Immature natural killer cell (primary cell): ENCODE results near the gene TRIP13. TPM values are rescaled to one million over a fixed set of nuclear protein-coding genes. Genes with fewer than 3 reads are reported as not detected.
"Not testable (repeated sequence)": the region's sequence is repeated elsewhere in the genome, so short reads cannot be mapped to it uniquely, and the experiment has no call there.

Experiments
- DNase-seq, 3 donors: peaks; one replicate each; pipeline ENCODE4 v3.0.0; 2022; ENCODE audit warnings: mixed read lengths in 1 of 3
- H3K27ac Mint-ChIP-seq, 6 donors: one replicate each; pipeline ENCODE4 v1.8.0; 2020; ENCODE audit warnings: mixed read lengths in 6 of 6, mild to moderate bottlenecking in 5 of 6, inconsistent platforms in 4 of 6, moderate library complexity in 3 of 6
- H3K27me3 Mint-ChIP-seq, 3 donors: one replicate each; pipeline ENCODE4 v1.8.0; 2020 to 2021; ENCODE audit warnings: low read depth in 3 of 3, mild to moderate bottlenecking in 3 of 3, mixed read lengths in 3 of 3, moderate library complexity in 3 of 3, inconsistent platforms in 1 of 3
- H3K36me3 Mint-ChIP-seq, 3 donors: one replicate each; pipeline ENCODE4 v1.8.0; 2020; ENCODE audit warnings: mixed read lengths in 3 of 3, inconsistent platforms in 2 of 3, mild to moderate bottlenecking in 2 of 3
- H3K4me1 Mint-ChIP-seq, 2 donors: one replicate each; pipeline ENCODE4 v1.8.0; 2020; ENCODE audit warnings: inconsistent platforms in 2 of 2, mild to moderate bottlenecking in 2 of 2, mixed read lengths in 2 of 2, moderate library complexity in 1 of 2
- H3K4me3 Mint-ChIP-seq, 5 donors: one replicate each; pipeline ENCODE4 v1.8.0; 2020; ENCODE audit warnings: mild to moderate bottlenecking in 5 of 5, mixed read lengths in 5 of 5, inconsistent platforms in 3 of 5, moderate library complexity in 3 of 5
- H3K9me3 Mint-ChIP-seq, 6 donors: one replicate each; pipeline ENCODE4 v1.8.0; 2020; ENCODE audit warnings: mild to moderate bottlenecking in 6 of 6, mixed read lengths in 6 of 6, inconsistent platforms in 4 of 6, moderate library complexity in 3 of 6
- polyA plus RNA-seq, 3 donors: library from polyadenylated mRNA; unstranded; fragments of 300-500 nt; fragmentation: Illumina TruSeq; gene quantifications; one replicate each; pipeline ENCODE4 v1.2.3, GENCODE V29; 2021

TRIP13 gene
- polyA plus RNA-seq, 3 donors from 2014 or later: 0.41 to 2.1 (median 0.72) TPM

DNA sequence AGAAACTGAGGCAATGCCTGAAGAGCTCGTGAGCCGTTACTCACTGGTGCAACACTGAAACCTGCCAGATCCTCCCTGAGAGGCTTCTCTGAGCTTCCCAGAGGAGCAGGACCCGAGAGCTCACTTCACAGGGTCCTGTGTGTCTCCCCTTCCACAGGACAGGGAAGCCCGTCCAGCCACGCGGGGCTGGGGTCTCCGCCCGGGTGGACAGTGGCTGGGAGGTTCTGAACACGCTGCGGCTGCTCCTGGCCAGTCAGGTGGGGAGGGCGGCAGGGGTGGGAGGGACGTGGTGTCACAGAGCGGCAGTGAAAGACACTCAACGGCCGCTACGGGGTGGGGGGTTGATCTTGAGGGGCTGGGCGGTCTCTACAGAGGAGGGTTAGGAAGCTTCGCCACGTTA lies 41.6 kb upstream of the TRIP13 start:
- no peak for DNase-seq
- H3K4me3 Mint-ChIP-seq: no peak overlapping the region
- peaks cover 0 to 1% (median 0%) of the 10 kb centered on the region in 6 donors for H3K9me3 Mint-ChIP-seq
- H3K27me3 Mint-ChIP-seq: peaks cover 5 to 8% (median 6%) of the 10 kb centered on the region in 3 donors
- no peaks in the 10 kb centered on the region for H3K4me1 Mint-ChIP-seq
- H3K27ac Mint-ChIP-seq: no peak overlapping the region
- no peaks in the 10 kb centered on the region for H3K36me3 Mint-ChIP-seq

DNA sequence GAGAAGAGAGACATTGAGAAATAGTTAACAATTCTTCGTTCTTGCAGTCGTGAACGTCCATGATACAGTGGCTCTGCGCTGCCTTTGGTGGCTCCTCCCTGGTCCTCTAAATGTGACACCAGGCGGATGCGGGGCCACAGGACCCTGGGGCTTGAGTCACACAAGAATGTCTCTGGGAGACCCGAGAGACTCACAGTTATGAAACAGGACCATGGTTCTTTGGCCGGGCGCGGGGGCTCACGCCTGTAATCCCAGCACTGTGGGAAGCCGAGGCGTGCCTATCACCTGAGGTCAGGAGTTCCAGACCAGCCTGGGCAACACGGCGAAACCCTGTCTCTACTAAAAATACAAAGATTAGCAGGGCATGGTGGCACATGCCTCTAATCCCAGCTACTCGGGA lies 41.1 kb upstream of the TRIP13 start:
- H3K36me3 Mint-ChIP-seq: no peaks in the 10 kb centered on the region
- H3K9me3 Mint-ChIP-seq: peaks cover 0 to 1% (median 0%) of the 10 kb centered on the region in 6 donors
- no peak for DNase-seq

DNA sequence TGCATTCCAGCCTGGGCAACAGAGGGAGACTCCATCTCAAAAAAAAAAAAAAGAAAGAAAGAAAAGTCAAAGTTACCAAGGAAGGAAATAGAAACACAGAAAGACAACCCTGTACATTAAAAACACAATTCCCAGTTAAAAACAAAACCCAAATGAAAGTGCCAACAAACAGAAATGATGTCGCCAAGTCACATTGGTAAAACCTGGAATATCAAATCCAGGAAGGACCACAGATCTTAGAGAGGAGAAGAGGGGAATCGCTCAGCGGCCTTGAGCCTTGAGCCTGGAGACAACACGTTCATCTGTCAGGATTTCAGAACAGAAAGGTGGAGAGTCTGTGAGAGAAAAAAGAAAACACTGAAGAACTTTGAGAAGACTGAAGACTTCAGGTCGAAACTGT lies 40.7 kb upstream of the TRIP13 start:
- no peak for DNase-seq
- Mint-ChIP-seq H3K27ac (peak overlapping the region in 1 of 6 donors; percentile 65), H3K36me3 (no peaks in the 10 kb centered on the region), H3K4me3 (no peak overlapping the region), H3K4me1 (no peaks in the 10 kb centered on the region), H3K9me3 (peaks cover 0 to 1% (median 0%) of the 10 kb centered on the region in 6 donors), H3K27me3 (peaks cover 1 to 8% (median 6%) of the 10 kb centered on the region in 3 donors)

More for the DNA sequence above, 41.1 kb upstream of the TRIP13 start:
- Mint-ChIP-seq H3K4me3 (no peak overlapping the region), H3K27me3 (peaks cover 4 to 8% (median 6%) of the 10 kb centered on the region in 3 donors), H3K27ac (no peak overlapping the region), H3K4me1 (no peaks in the 10 kb centered on the region)

DNA sequence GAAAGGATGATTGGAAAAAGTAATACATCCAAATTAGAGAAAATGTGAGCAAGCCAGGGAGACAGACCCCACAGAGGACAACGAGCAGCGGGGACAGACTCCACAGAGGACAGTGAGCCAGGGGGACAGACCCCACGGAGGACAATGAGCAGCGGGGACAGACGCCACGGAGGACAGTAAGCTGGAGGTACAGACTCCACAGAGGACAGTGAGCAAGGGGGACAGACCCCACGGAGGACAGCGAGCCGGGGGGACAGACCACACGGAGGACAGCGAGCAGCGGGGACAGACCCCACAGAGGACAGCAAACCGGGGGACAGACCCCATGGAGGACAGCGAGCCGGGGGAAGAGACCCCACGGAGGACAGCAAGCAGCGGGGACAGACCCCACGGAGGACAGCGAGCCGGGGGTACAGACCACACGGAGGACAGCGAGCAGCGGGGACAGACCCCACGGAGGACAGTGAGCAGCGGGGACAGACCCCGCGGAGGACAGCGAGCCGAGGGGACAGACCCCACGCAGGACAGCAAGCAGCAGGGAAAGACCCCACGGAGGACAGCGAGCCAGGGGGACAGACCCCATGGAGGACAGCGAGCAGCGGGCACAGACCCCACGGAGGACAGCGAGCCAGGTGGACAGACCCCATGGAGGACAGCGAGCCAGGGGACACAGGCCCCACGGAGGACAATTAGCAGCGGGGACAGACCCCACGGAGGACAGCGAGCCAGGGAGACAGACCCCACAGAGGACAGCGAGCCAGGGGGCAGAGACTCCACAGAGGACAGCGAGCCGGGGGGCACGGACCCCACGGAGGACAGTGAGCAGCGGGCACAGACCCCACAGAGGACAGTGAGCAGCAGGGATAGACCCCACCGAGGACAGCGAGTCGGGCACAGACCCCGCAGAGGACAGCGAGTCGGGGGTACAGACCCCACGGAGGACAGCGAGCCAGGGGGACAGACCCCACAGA lies 40.0 kb upstream of the TRIP13 start:
- H3K9me3 Mint-ChIP-seq: peaks cover 0 to 1% (median 0%) of the 10 kb centered on the region in 6 donors
- H3K36me3 Mint-ChIP-seq: no peaks in the 10 kb centered on the region
- peaks cover 1 to 8% (median 6%) of the 10 kb centered on the region in 3 donors for H3K27me3 Mint-ChIP-seq
- H3K4me3 Mint-ChIP-seq: no peak overlapping the region
- peak overlapping the region in 1 of 6 donors; percentile 65 for H3K27ac Mint-ChIP-seq
- H3K4me1 Mint-ChIP-seq: no peaks in the 10 kb centered on the region
- no peak for DNase-seq

DNA sequence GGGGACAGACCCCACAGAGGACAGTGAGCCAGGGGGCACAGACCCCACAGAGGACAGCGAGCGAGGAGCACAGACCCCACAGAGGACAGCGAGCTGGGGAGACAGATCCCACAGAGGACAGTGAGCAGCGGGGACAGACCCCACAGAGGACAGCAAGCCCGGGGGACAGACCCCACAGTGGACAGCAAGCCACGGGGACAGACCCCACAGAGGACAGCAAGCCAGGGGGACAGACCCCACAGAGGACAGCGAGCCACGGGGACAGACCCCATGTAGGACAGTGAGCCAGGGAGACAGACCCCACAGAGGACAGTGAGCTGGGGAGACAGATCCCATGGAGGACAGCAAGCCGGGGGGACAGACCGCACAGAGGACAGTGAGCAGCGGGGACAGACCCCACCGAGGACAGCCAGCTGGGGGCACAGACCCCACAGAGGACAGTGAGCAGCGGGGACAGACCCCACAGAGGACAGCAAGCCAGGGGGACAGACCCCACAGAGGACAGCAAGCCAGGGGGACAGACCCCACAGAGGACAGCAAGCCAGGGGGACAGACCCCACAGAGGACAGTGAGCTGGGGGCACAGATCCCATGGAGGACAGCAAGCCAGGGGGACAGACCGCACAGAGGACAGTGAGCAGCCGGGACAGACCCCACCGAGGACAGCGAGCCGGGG lies 39.1 kb upstream of the TRIP13 start:
- H3K9me3 Mint-ChIP-seq, H3K27ac Mint-ChIP-seq, H3K4me3 Mint-ChIP-seq, DNase-seq, H3K27me3 Mint-ChIP-seq, H3K36me3 Mint-ChIP-seq, H3K4me1 Mint-ChIP-seq: not testable (repeated sequence)

DNA sequence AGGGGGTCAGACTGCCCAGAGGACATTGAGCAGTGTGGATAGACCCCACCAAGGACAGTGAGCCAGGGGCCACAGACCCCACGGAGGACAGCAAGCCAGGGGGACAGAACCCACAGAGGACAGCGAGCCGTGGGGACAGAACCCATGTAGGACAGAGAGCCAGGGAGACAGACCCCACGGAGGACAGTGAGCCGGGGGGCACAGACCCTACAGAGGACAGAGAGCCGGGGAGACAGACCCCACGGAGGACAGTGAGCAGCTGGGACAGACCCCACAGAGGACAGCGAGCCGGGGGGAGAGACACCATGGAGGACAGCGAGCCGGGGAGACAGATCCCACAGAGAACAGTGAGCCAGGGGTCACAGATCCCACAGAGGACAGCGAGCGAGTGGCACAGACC lies 38.5 kb upstream of the TRIP13 start:
- peaks cover 0 to 1% (median 0%) of the 10 kb centered on the region in 6 donors for H3K9me3 Mint-ChIP-seq
- no peaks in the 10 kb centered on the region for H3K4me1 Mint-ChIP-seq
- H3K36me3 Mint-ChIP-seq: no peaks in the 10 kb centered on the region
- H3K27me3 Mint-ChIP-seq: peaks cover 1 to 8% (median 6%) of the 10 kb centered on the region in 3 donors
- H3K4me3 Mint-ChIP-seq: no peak overlapping the region
- no peak for DNase-seq
- H3K27ac Mint-ChIP-seq: no peak overlapping the region

DNA sequence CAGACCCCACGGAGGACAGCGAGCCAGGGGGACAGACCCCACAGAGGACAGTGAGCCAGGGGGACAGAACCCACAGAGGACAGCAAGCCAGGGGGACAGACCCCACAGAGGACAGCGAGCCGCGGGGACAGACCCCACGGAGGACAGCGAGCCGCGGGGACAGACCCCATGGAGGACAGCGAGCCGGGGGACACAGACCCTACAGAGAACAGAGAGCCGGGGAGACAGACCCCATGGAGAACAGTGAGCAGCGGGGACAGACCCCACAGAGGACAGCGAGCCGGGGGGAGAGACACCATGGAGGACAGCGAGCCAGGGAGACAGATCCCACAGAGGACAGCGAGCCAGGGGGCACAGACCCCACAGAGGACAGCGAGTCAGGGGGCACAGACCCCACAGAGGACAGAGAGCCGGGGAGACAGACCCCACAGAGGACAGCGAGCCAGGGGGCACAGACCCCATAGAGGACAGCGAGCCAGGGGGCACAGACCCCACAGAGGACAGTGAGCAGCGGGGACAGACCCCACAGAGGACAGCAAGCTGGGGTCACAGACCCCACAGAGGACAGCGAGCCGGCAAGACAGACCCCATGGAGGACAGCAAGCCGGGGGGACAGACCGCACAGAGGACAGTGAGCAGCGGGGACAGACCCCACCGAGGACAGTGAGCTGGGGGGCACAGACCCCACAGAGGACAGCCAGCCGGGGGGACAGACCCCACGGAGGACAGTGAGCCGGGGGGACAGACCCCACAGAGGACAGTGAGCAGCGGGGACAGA lies 37.5 kb upstream of the TRIP13 start:
- H3K9me3 Mint-ChIP-seq: peaks cover 0 to 1% (median 0%) of the 10 kb centered on the region in 6 donors
- peak overlapping the region in 1 of 6 donors; percentile 30 for H3K27ac Mint-ChIP-seq
- no peaks in the 10 kb centered on the region for H3K4me1 Mint-ChIP-seq
- peaks cover 1 to 8% (median 6%) of the 10 kb centered on the region in 3 donors for H3K27me3 Mint-ChIP-seq
- H3K36me3 Mint-ChIP-seq: no peaks in the 10 kb centered on the region
- DNase-seq: no peak
- H3K4me3 Mint-ChIP-seq: no peak overlapping the region

DNA sequence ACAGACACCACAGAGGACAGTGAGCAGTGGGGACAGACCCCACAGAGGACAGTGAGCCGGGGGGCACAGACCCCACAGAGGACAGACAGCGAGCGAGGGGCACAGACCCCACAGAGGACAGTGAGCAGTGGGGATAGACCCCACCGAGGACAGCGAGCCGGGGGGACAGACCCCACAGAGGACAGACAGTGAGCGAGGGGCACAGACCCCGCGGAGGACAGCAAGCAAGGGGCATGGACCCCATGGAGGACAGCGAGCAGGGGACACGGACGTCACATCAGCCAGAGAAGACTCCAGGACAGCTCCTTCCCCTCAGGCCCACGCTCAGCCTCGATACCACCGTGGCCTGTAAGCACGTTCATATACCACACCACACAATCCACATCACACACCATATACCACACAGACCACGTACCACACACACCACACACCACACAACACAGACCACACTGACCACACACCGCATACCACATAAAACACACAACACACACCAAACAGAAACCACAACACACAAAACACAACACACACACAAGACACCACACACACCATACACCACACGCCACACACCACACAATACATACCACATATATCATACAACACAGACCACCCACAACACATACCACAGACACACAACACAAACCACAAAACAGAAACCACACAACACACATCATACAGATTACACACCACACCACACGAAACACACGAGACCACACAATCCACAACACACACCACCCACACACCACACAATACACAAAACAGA lies 36.7 kb upstream of the TRIP13 start:
- Mint-ChIP-seq H3K9me3 (peaks cover 0 to 1% (median 0%) of the 10 kb centered on the region in 6 donors), H3K4me1 (peaks cover 0 to 2% of the 10 kb centered on the region in 2 donors), H3K27me3 (peaks cover 0 to 8% (median 6%) of the 10 kb centered on the region in 3 donors), H3K4me3 (no peak overlapping the region), H3K27ac (no peak overlapping the region), H3K36me3 (no peaks in the 10 kb centered on the region)
- no peak for DNase-seq

DNA sequence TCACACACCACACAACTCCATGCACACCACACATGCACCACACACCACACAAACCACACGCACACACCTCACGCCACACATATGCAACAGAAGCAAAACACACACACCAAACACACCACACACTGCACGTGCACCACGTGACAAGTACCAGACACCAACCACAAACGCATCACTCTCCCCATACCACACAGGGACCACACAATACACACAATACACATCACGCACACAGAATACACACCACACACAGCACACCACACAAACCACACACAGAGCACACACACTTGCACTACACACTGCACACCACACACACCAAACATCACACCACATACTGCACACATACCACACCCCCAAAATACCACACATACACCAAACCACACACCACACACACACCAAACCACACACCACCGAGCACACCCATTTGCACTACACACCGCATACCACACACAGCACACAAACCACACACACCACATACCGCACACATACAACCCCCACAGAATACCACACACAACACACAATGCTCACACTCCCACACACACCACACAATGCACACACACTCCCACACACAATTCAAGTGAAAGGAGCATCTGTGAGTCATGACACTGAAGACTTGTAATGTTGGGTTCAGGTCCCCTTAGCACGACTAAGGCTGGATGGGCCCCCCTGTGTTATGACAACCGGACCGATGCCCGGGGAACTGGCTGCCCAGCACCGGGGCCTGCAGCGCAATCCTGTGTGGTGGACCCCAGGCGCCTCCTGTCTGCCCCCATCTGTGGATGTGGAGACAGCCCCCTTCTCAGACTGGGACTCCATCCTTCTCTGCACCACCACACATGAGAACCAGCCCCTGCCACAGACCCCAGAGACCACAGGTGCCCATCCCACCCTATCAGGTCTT lies 35.9 kb upstream of the TRIP13 start:
- peak in 1 of 3 donors; percentile 6 for DNase-seq
- Mint-ChIP-seq H3K4me1 (peaks cover 0 to 2% of the 10 kb centered on the region in 2 donors), H3K27me3 (peaks cover 0 to 6% (median 4%) of the 10 kb centered on the region in 3 donors), H3K27ac (no peak overlapping the region), H3K36me3 (no peaks in the 10 kb centered on the region), H3K4me3 (no peak overlapping the region), H3K9me3 (peaks cover 0 to under 1% (median 0%) of the 10 kb centered on the region in 6 donors)

DNA sequence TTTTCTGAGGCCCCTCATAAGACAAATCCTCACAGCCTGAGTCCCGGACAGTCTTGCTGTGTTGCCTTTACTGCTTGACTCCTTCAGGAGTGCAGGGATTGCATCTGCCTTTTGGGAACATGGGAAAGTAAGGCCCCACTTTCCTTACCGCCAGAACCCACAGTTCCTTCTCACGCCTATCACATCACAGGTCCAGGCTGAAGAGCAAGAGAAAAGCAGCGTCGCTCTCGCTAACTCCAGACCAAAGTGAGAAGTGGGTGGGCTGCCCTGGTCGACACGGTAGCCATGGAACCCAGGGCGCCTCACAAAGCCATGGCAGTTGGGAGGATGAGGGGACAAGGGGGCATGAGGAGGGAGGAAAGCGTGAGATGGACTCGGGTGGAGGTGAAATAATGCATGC lies 34.0 kb upstream of the TRIP13 start:
- peaks cover 0 to 2% of the 10 kb centered on the region in 2 donors for H3K4me1 Mint-ChIP-seq
- no peak overlapping the region for H3K27ac Mint-ChIP-seq
- H3K9me3 Mint-ChIP-seq: no peaks in the 10 kb centered on the region
- no peak for DNase-seq
- H3K27me3 Mint-ChIP-seq: peaks cover 0 to 3% (median 0%) of the 10 kb centered on the region in 3 donors
- no peak overlapping the region for H3K4me3 Mint-ChIP-seq
- H3K36me3 Mint-ChIP-seq: peaks cover 0 to 3% (median 2%) of the 10 kb centered on the region in 3 donors

DNA sequence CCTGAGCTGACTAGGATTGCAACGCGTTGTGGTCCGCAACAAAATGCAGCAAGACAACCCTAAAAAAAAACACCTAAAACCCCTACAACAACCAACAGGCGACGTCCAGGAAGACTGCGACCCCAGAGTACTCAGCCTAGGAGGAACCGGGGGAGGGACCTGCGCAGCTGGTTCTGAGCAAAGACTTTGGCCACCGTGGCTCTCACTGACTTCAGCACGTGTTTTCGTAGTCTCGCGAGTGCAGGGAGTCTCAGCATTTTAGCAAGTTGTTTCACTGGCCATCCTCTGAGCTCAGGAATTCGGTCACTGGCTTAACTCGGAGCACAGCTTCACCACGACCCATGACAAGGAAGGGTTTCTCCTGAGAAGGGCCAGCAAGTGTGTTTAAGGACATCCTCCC lies 33.3 kb upstream of the TRIP13 start:
- Mint-ChIP-seq H3K9me3 (no peaks in the 10 kb centered on the region), H3K4me1 (peaks cover 0 to 2% of the 10 kb centered on the region in 2 donors), H3K36me3 (peaks cover 3 to 9% (median 8%) of the 10 kb centered on the region in 3 donors), H3K27me3 (peaks cover 0 to 3% (median 0%) of the 10 kb centered on the region in 3 donors), H3K27ac (no peak overlapping the region), H3K4me3 (no peak overlapping the region)
- DNase-seq: no peak

DNA sequence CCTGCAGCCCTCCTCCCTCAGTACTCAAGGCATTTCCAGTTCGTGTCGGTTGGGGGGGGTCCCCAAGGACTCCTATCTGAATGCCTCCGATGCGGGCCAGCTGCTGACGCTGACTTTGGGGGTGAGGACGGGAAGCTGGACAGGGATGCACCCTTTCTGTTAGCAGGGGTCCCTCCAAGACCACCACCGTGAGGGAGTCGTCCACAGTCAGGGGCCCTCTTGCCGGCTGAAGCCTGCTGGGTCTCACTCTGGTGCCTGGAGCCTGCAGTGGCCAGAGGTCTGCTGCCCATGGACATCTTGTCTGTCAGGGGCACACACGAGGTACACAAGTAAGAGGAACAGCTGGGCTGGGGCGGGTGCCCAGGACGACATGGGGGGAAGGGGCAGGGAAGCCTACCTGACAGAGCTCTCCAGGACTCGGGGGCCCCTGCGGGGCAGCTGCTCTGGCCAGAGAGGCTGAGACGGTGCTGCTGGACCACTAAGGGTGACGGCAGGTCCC lies 32.8 kb upstream of the TRIP13 start:
- H3K4me1 Mint-ChIP-seq: peaks cover 0 to 2% of the 10 kb centered on the region in 2 donors
- no peak for DNase-seq
- H3K27ac Mint-ChIP-seq: no peak overlapping the region
- no peaks in the 10 kb centered on the region for H3K9me3 Mint-ChIP-seq
- no peak overlapping the region for H3K4me3 Mint-ChIP-seq
- H3K27me3 Mint-ChIP-seq: peaks cover 0 to 3% (median 0%) of the 10 kb centered on the region in 3 donors
- H3K36me3 Mint-ChIP-seq: peaks cover 3 to 12% (median 8%) of the 10 kb centered on the region in 3 donors
